Left lung (tissue), 14 donors: ENCODE results near the gene PTPN13. TPM values are rescaled to one million over a fixed set of nuclear protein-coding genes. Genes with fewer than 3 reads are reported as not detected.
A peak's percentile ranks its signal among the peaks of the same experiment; 100 is the strongest.

Experiments
- ATAC-seq: fragments of 200-7000 bp; cut with Tn5 transposase; one replicate; pipeline ENCODE4 v1.9.1; 2020; ENCODE audit warnings: moderate library complexity
- DNase-seq, 4 donors: peaks; one replicate each; pipeline ENCODE4 v3.0.0-alpha.2; 2013 to 2020
- H3K27ac ChIP-seq, 2 donors: fragments of 200-600 bp; sonication (generic) in 1 of 2; one replicate each; pipeline versions ENCODE4 v1.5.0 to v1.8.0; 2020 to 2021
- H3K27me3 ChIP-seq, 2 donors: fragments of 200-600 bp; sonication (generic) in 1 of 2; one replicate each; pipeline versions ENCODE4 v1.5.0 to v1.8.0; 2020 to 2021
- H3K36me3 ChIP-seq, 2 donors: fragments of 200-600 bp; sonication (generic) in 1 of 2; one replicate each; pipeline versions ENCODE4 v1.5.0 to v1.8.0; 2020 to 2021
- H3K4me1 ChIP-seq, 2 donors: fragments of 200-600 bp; one replicate each; pipeline ENCODE4 v1.8.0; 2021
- H3K4me3 ChIP-seq, 2 donors: fragments of 200-600 bp; sonication (generic) in 1 of 2; one replicate each; pipeline versions ENCODE4 v1.5.0 to v1.8.0; 2020 to 2021; ENCODE audit warnings: mild to moderate bottlenecking in 1 of 2
- H3K9me3 ChIP-seq, 2 donors: fragments of 200-600 bp; sonication (generic) in 1 of 2; one replicate each; pipeline versions ENCODE4 v1.5.0 to v1.8.0; 2020 to 2021
- intact Hi-C, 2 donors: fragments of 100-400 bp; cut with DNase I; formaldehyde crosslinking; loops; one replicate each; pipeline versions ENCODE4 v1.11.2 to v1.14.2; 2022
- long read RNA-seq, 12 donors: library from polyadenylated mRNA in 2 of 12; unstranded in 2 of 12; transcript quantifications; one replicate each; pipeline ENCODE4 v2.0.0 and lab custom pipeline, GENCODE V29; 2019 to 2026
- polyA plus RNA-seq, 6 donors: library from polyadenylated mRNA; unstranded; fragments of 120-200 nt; gene quantifications; one replicate each; pipeline ENCODE4 v1.2.1, GENCODE V29; 2013; ENCODE audit not compliant: insufficient read length in 6 of 6
- total RNA-seq, 2 donors: library from RNA; stranded (reverse); fragmentation: NEBNext Ultra II Directional; extraction: Animal tissue kit (Norgen Biotek cat#: 25700); gene quantifications; one replicate each; pipeline ENCODE4 v1.2.1, GENCODE V29; 2021
- TF ChIP-seq, protein P1 (sequence below), 2 donors: fragments of 200-600 bp; sonication (generic) in 1 of 2; IDR thresholded peaks; one replicate each; pipeline versions ENCODE4 v1.5.0 to v1.8.0; 2021; ENCODE audit warnings: antibody characterized with exemption in 2 of 2
- donor health status: DM: no; HTN: yes; CAD: no.
- donor health status: DM: no; HTN: no; CAD: no.

The PTPN13 gene, protein sequence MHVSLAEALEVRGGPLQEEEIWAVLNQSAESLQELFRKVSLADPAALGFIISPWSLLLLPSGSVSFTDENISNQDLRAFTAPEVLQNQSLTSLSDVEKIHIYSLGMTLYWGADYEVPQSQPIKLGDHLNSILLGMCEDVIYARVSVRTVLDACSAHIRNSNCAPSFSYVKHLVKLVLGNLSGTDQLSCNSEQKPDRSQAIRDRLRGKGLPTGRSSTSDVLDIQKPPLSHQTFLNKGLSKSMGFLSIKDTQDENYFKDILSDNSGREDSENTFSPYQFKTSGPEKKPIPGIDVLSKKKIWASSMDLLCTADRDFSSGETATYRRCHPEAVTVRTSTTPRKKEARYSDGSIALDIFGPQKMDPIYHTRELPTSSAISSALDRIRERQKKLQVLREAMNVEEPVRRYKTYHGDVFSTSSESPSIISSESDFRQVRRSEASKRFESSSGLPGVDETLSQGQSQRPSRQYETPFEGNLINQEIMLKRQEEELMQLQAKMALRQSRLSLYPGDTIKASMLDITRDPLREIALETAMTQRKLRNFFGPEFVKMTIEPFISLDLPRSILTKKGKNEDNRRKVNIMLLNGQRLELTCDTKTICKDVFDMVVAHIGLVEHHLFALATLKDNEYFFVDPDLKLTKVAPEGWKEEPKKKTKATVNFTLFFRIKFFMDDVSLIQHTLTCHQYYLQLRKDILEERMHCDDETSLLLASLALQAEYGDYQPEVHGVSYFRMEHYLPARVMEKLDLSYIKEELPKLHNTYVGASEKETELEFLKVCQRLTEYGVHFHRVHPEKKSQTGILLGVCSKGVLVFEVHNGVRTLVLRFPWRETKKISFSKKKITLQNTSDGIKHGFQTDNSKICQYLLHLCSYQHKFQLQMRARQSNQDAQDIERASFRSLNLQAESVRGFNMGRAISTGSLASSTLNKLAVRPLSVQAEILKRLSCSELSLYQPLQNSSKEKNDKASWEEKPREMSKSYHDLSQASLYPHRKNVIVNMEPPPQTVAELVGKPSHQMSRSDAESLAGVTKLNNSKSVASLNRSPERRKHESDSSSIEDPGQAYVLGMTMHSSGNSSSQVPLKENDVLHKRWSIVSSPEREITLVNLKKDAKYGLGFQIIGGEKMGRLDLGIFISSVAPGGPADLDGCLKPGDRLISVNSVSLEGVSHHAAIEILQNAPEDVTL (N-terminal part only)
- total RNA-seq (10 to 100 TPM; 59.0 to 64.0 TPM), polyA plus RNA-seq (100 to 1,000 TPM in 3 of 6 donors, 10 to 100 TPM in 3; 73.7 to 159 (median 106) TPM)
- long read RNA-seq, donor 1, partial matches to known transcripts = 75 of 76 reads
- long read RNA-seq, donor 1, other reads (novel, unspliced or antisense) = 0 of 76 reads
- long read RNA-seq, donor 2, full-length matches to known transcripts = 1 of 34 reads
- long read RNA-seq, donor 2, partial matches to known transcripts = 33 of 34 reads
- long read RNA-seq, donor 2, other reads (novel, unspliced or antisense) = 0 of 34 reads
- long read RNA-seq, donor 3, partial matches to known transcripts = 5 of 5 reads
- long read RNA-seq, donor 3, other reads (novel, unspliced or antisense) = 0 of 5 reads
- long read RNA-seq, donor 4, partial matches to known transcripts = 4 of 4 reads
- long read RNA-seq, donor 4, other reads (novel, unspliced or antisense) = 0 of 4 reads
- long read RNA-seq, donor 5, partial matches to known transcripts = 27 of 27 reads
- long read RNA-seq, donor 5, other reads (novel, unspliced or antisense) = 0 of 27 reads
- long read RNA-seq, donor 6, partial matches to known transcripts = 5 of 5 reads
- long read RNA-seq, donor 6, other reads (novel, unspliced or antisense) = 0 of 5 reads
- long read RNA-seq, donor 7, full-length matches to known transcripts = 1 of 19 reads
- long read RNA-seq, donor 7, partial matches to known transcripts = 18 of 19 reads
- long read RNA-seq, donor 7, other reads (novel, unspliced or antisense) = 0 of 19 reads
- long read RNA-seq, donor 8, partial matches to known transcripts = 39 of 41 reads
- long read RNA-seq, donor 8, other reads (novel, unspliced or antisense) = 0 of 41 reads
- long read RNA-seq, donor 9 = 0 reads
- long read RNA-seq, donor 10, partial matches to known transcripts = 1 of 1 reads
- long read RNA-seq, donor 10, other reads (novel, unspliced or antisense) = 0 of 1 reads
- long read RNA-seq, donor 11 = 0 reads
- long read RNA-seq, donor 12, partial matches to known transcripts = 27 of 27 reads
- long read RNA-seq, donor 12, other reads (novel, unspliced or antisense) = 0 of 27 reads

DNA sequence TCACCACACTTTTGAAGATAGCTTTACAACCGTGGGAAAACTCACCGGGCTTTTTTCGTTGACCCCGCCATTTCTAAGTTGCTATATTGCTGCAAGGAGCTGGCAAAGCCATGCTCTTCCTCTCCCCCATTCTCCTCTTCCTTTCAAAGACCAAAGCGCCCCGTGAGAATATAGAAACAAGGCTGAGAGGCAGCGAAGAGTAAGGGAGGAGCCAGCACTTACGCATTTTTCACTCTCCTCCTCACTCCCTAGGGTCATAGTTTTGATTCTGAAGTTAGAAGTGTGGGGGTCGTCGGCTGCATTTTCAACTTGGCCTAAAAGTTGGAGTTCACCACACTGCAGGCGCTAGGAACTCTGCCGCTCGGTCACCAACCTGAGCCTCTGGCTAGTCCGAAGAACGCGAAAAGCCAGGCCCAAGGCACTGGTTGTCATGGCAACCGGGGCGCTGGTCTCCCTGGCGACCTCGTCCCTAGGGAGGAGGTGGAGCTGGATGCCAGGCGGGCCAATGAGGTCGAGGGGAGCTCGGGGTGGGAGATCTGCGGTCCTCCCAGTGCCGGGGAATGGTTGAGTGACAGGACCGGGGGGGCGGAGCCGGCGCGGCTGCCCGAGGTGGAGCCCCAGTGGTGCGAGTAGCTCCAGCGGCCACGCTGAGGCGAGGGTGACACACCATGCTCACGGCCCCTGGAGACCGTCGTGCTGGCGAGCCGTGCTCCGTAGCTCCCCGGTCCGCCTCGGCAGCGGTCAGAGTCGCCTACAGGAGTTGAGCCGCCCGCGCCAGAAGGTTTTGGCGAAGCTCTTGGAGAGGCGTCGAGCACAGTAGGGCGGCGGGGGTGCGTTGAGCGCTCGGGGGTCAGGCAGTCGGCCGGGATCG is at the start of gene PTPN13:
Gene PTPN13, plus strand, starts transcription at position 628 of the 871 bp plus-strand sequence. CDS start 40,942 bp downstream, outside the sequence.
- intact Hi-C loops = no loop called here
- Histone ChIP-seq H3K36me3 (no peaks in the 10 kb centered on the region), H3K9me3 (no peaks in the 10 kb centered on the region), H3K27ac (peak within 1 kb of the TSS; percentile 86 to 89), H3K4me1 (peaks cover 0 to 15% of the 10 kb centered on the region in 2 donors), H3K27me3 (peaks cover 0 to 43% of the 10 kb centered on the region in 2 donors), H3K4me3 (peak within 1 kb of the TSS; percentile 58 to 62)
- peak; percentile 97 to 99 (median 98) for DNase-seq
- peak; percentile 96 for ATAC-seq
- TF ChIP-seq, protein P1, sequence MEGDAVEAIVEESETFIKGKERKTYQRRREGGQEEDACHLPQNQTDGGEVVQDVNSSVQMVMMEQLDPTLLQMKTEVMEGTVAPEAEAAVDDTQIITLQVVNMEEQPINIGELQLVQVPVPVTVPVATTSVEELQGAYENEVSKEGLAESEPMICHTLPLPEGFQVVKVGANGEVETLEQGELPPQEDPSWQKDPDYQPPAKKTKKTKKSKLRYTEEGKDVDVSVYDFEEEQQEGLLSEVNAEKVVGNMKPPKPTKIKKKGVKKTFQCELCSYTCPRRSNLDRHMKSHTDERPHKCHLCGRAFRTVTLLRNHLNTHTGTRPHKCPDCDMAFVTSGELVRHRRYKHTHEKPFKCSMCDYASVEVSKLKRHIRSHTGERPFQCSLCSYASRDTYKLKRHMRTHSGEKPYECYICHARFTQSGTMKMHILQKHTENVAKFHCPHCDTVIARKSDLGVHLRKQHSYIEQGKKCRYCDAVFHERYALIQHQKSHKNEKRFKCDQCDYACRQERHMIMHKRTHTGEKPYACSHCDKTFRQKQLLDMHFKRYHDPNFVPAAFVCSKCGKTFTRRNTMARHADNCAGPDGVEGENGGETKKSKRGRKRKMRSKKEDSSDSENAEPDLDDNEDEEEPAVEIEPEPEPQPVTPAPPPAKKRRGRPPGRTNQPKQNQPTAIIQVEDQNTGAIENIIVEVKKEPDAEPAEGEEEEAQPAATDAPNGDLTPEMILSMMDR (IDR thresholded peaks at IDR 0.05) = no peak

DNA sequence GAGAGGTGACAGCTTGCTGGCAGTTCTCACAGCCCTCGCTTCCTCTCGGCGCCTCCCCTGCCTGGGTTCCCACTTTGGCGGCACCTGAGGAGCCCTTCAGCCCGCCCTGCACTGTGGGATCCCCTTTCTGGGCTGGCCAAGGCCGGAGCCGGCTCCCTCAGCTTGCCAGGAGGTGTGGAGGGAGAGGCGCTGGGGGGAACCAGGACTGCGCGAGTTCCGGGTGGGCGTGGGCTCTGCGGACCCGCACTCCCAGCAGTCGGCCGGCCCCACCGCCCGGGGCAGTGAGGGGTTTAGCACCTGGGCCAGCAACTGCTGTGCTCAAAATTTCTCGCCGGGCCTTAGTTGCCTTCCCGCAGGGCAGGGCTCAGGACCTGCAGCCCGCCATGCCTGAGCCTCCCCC is 47.0 kb upstream of the PTPN13 start:
- ATAC-seq (no peak), DNase-seq (peak in 1 of 4 donors; percentile 74)
- H3K9me3 ChIP-seq = no peaks in the 10 kb centered on the region

DNA sequence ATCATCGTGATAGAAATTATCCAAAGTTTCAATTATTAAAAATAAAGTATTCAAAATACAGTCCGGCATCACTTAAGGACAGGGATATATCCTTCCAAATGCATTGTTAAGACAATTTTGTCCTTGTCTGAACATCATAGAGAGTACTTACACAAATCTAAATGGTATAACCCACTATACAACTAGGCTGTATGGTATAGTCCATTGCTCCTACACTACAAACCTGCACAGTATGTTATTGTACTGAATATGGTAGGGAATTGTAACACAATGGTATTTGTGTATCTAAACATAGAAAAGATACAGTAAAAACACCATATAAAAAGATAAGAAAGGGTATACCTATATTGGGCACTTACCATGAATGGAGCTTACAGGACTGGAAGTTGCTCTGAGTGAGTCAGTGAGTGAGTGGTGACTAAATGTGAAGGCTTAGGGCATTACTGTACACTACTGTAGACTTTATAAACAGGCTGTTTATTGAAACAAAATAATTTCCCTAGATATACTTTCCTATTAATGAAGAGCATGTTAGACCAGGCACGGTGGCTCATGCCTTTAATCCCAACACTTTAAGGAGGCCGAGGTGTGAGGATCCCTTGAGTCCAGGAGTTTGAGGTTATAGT is 44.8 kb upstream of the PTPN13 start:
- TF ChIP-seq, protein P1 (IDR thresholded peaks at IDR 0.05) = no peak
- H3K4me1 ChIP-seq = peaks cover 0 to 5% of the 10 kb centered on the region in 2 donors
- DNase-seq = no peak
- H3K36me3 ChIP-seq = no peaks in the 10 kb centered on the region
- H3K27ac ChIP-seq = no peak overlapping the region
- ATAC-seq = no peak
- intact Hi-C loops = no loop called here
- no peaks in the 10 kb centered on the region for H3K9me3 ChIP-seq
- H3K27me3 ChIP-seq = peaks cover 0 to 11% of the 10 kb centered on the region in 2 donors
- no peak overlapping the region for H3K4me3 ChIP-seq

More for the DNA sequence above, 47.0 kb upstream of the PTPN13 start:
- H3K4me1 ChIP-seq = no peaks in the 10 kb centered on the region
- intact Hi-C loops = no loop called here
- TF ChIP-seq, protein P1 (IDR thresholded peaks at IDR 0.05) = no peak
- no peak overlapping the region for H3K27ac ChIP-seq
- H3K4me3 ChIP-seq = no peak overlapping the region
- peaks cover 0 to 15% of the 10 kb centered on the region in 2 donors for H3K27me3 ChIP-seq
- no peaks in the 10 kb centered on the region for H3K36me3 ChIP-seq
